Trophoblast cell (in vitro differentiated cells and primary cell): ENCODE measurements around the gene CDR2L.
"Not testable (repeated sequence)": the region's sequence is repeated elsewhere in the genome, so short reads cannot be mapped to it uniquely, and the experiment has no call there.

Experiments used
- DNase-seq, 2 donors: peaks; one replicate each; pipeline ENCODE4 v3.0.0-alpha.2; 2016
- H2AFZ ChIP-seq: 2 replicates; pipeline ENCODE4 v1.6.1; 2013; ENCODE audit warnings: low read length, moderate library complexity, mild to moderate bottlenecking; ENCODE audit not compliant: insufficient read depth, poor library complexity
- H2AK5ac ChIP-seq: 2 replicates; pipeline ENCODE4 v1.6.1; 2013; ENCODE audit warnings: mild to moderate bottlenecking, low read length
- H2BK120ac ChIP-seq: 2 replicates; pipeline ENCODE4 v1.6.1; 2013; ENCODE audit warnings: low read length, mild to moderate bottlenecking, moderate library complexity; ENCODE audit not compliant: insufficient read depth, poor library complexity
- H2BK12ac ChIP-seq: 2 replicates; pipeline ENCODE4 v1.6.1; 2013; ENCODE audit warnings: mild to moderate bottlenecking, low read length, moderate library complexity
- H2BK5ac ChIP-seq: 2 replicates; pipeline ENCODE4 v1.6.1; 2013; ENCODE audit warnings: low read length, low read depth, moderate library complexity, mild to moderate bottlenecking; ENCODE audit not compliant: poor library complexity
- H3K14ac ChIP-seq: 2 replicates; pipeline ENCODE4 v1.6.1; 2013; ENCODE audit warnings: mild to moderate bottlenecking, low read length
- H3K18ac ChIP-seq: 2 replicates; pipeline ENCODE4 v1.6.1; 2013; ENCODE audit warnings: mild to moderate bottlenecking, low read length
- H3K23ac ChIP-seq: 2 replicates; pipeline ENCODE4 v1.6.1; 2013; ENCODE audit warnings: low read length
- H3K27ac ChIP-seq: 2 replicates; pipeline ENCODE4 v1.5.1; 2013; ENCODE audit warnings: low read depth, mild to moderate bottlenecking, inconsistent platforms, low read length, moderate library complexity
- H3K27me3 ChIP-seq: 2 replicates; pipeline ENCODE4 v1.6.1; 2013; ENCODE audit warnings: inconsistent platforms, mild to moderate bottlenecking, low read length, moderate library complexity; ENCODE audit not compliant: insufficient read depth
- H3K36me3 ChIP-seq, 2 experiments: 1 replicate in 1 of 2; 2 replicates in 1 of 2; pipeline ENCODE4 v1.6.1; 2013; ENCODE audit warnings: low read length in 2 of 2, mild to moderate bottlenecking in 2 of 2, moderate library complexity in 1 of 2; ENCODE audit not compliant: insufficient read depth in 2 of 2, control insufficient read depth in 1 of 2
- H3K4ac ChIP-seq: 2 replicates; pipeline ENCODE4 v1.6.1; 2013; ENCODE audit warnings: low read depth, mild to moderate bottlenecking, low read length, moderate library complexity
- H3K4me1 ChIP-seq, 2 experiments: 1 replicate in 1 of 2; 2 replicates in 1 of 2; pipeline ENCODE4 v1.6.1; 2013; ENCODE audit warnings: low read length in 2 of 2, mild to moderate bottlenecking in 2 of 2, moderate library complexity in 1 of 2; ENCODE audit not compliant: insufficient read depth in 2 of 2, control insufficient read depth in 1 of 2
- H3K4me2 ChIP-seq: 2 replicates; pipeline ENCODE4 v1.6.1; 2013; ENCODE audit warnings: inconsistent platforms, mild to moderate bottlenecking, low read length, moderate library complexity
- H3K4me3 ChIP-seq: 2 replicates; pipeline ENCODE4 v1.5.1; 2013; ENCODE audit warnings: mild to moderate bottlenecking, low read depth, low read length, inconsistent platforms
- H3K79me1 ChIP-seq: one replicate; pipeline ENCODE4 v1.6.1; 2013; ENCODE audit warnings: low read length
- H3K79me2 ChIP-seq: 2 replicates; pipeline ENCODE4 v1.6.1; 2013; ENCODE audit warnings: low read length, mild to moderate bottlenecking; ENCODE audit not compliant: control insufficient read depth, insufficient read depth, poor library complexity
- H3K9ac ChIP-seq: 2 replicates; pipeline ENCODE4 v1.6.1; 2013; ENCODE audit warnings: mild to moderate bottlenecking, low read length
- H3K9me3 ChIP-seq: 2 replicates; pipeline ENCODE4 v1.6.1; 2013; ENCODE audit warnings: low read depth, mild to moderate bottlenecking, control low read depth, inconsistent platforms, low read length; ENCODE audit not compliant: insufficient read depth
- H4K12ac ChIP-seq: 2 replicates; pipeline ENCODE4 v1.6.1; 2013; ENCODE audit warnings: low read depth, mild to moderate bottlenecking, low read length, moderate library complexity
- H4K8ac ChIP-seq: 2 replicates; pipeline ENCODE4 v1.6.1; 2013; ENCODE audit warnings: low read depth, mild to moderate bottlenecking, low read length, moderate library complexity
- H4K91ac ChIP-seq: one replicate; pipeline ENCODE4 v1.6.1; 2013; ENCODE audit warnings: low read depth, mild to moderate bottlenecking, low read length, moderate library complexity
- WGBS: extraction: QIAGEN DNeasy Blood & Tissue Kit; methylation state at CpG from one replicate; pipeline ENCODE4 v1.1.7; 2013; ENCODE audit warnings: missing lambda C conversion rate; ENCODE audit not compliant: insufficient read length, insufficient coverage; ENCODE audit errors: extremely low coverage; 5-methylcytosine and 5-hydroxymethylcytosine counted together

CDR2L gene

DNA sequence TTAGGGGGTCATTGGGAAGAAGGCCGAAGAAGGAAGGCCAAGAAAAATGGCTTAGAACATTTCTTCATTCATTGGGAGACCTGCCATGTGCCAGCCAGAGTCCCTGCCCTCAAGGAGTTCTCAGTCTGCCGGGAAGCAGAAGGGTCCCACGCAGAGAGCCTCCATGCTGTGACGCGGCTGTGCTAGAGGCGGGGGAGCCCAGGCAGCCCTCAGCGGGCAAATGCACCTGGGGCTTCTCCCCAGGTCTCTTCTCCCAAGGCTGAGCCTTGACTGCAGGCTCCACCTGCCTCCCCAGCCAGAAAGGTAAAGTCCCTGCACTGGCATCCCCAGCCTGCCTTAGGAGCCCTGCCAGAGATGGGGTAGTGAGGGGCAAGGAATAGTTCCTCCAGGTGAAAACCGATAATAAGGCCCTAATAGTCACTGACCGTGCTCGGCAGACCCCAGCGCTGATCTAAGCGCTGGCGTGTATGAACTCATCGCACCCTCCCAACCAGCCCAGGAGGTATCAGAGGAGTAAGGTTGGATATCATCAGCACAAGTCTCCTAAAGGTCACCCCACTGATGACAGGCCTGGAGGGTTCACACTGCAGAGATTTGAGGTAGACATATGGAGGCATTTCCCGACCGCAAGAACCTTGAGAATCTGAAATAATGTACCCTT, 6.0 kb upstream of the CDR2L start:
- Histone ChIP-seq H3K9ac (no peak overlapping the region), H3K18ac (peak overlapping the region; percentile 30), H2AK5ac (peak overlapping the region; percentile 12), H4K12ac (no peak overlapping the region), H3K4me1 (peaks cover 7 to 14% of the 10 kb centered on the region in 2 experiments), H3K4me3 (peak overlapping the region; percentile 77), H3K9me3 (no peaks in the 10 kb centered on the region), H4K8ac (peak overlapping the region; percentile 75), H3K36me3 (no peaks in the 10 kb centered on the region), H3K23ac (no peak overlapping the region), H3K4me2 (peak overlapping the region; percentile 95), H2BK12ac (peak overlapping the region; percentile 6), H3K4ac (no peak overlapping the region), H2AFZ (peak overlapping the region; percentile 27), H4K91ac (peak overlapping the region; percentile 49), H3K27ac (peak overlapping the region; percentile 72), H2BK5ac (no peak overlapping the region), H3K14ac (peak overlapping the region; percentile 34), H3K27me3 (no peaks in the 10 kb centered on the region), H2BK120ac (no peak overlapping the region), H3K79me1 (peaks cover 9% of the 10 kb centered on the region), H3K79me2 (peaks cover 5% of the 10 kb centered on the region)
- no peak for DNase-seq
- no CpG with 5 or more reads among the region's 16 CpGs for WGBS

DNA sequence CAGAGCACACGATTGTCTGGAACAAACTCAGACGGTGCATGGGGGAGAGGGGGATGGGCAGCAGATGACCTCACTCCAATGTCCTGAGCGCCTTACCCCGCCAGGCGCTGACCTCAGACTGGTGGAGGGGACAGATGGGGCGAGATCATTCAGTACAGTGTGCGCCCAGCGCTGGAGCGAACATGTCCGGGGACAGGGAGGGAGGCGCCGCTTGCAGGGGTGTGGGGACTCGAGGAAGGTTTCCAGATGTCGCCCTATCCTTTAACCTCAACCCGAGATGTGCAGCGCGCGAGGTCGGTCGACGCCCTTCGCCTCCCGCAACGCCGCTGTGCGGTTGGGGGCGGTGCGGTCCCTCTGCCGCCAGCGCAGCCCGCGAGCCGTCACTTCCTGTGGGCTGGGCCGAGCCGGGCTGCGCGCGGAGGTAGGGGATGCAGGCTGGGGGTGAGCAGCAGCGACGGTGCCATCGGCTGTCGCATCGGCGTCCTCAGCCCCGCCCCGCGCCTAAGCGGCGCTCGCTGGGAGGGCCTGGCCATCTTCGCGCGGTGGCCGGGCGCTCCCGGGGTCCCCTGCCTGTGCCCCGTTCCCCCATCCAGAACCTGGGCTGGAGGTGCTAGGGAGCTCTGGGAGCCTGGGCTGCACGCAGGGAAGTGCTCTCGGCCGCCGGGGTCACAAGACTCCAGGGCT, 5.3 kb upstream of the CDR2L start:
- H3K14ac ChIP-seq = peak overlapping the region; percentile 84
- H2BK120ac ChIP-seq = peak overlapping the region; percentile 72
- peak overlapping the region; percentile 5 for H2BK5ac ChIP-seq
- H3K4ac ChIP-seq = peak overlapping the region; percentile 8
- DNase-seq = peak; percentile 87
- H3K79me2 ChIP-seq = peaks cover 5% of the 10 kb centered on the region
- H2AFZ ChIP-seq = peak overlapping the region; percentile 74
- H3K4me1 ChIP-seq = peaks cover 7 to 14% of the 10 kb centered on the region in 2 experiments
- H4K91ac ChIP-seq = peak overlapping the region; percentile 49
- peak overlapping the region; percentile 6 for H2BK12ac ChIP-seq
- no CpG with 5 or more reads among the region's 61 CpGs for WGBS
- peaks cover 9% of the 10 kb centered on the region for H3K79me1 ChIP-seq
- peak overlapping the region; percentile 77 for H3K4me3 ChIP-seq
- H3K23ac ChIP-seq = no peak overlapping the region
- peak overlapping the region; percentile 84 for H4K12ac ChIP-seq
- no peaks in the 10 kb centered on the region for H3K36me3 ChIP-seq
- no peaks in the 10 kb centered on the region for H3K27me3 ChIP-seq
- H3K18ac ChIP-seq = peak overlapping the region; percentile 64
- peak overlapping the region; percentile 75 for H4K8ac ChIP-seq
- no peaks in the 10 kb centered on the region for H3K9me3 ChIP-seq
- peak overlapping the region; percentile 72 for H3K27ac ChIP-seq
- H2AK5ac ChIP-seq = no peak overlapping the region
- peak overlapping the region; percentile 83 for H3K9ac ChIP-seq
- H3K4me2 ChIP-seq = peak overlapping the region; percentile 95

DNA sequence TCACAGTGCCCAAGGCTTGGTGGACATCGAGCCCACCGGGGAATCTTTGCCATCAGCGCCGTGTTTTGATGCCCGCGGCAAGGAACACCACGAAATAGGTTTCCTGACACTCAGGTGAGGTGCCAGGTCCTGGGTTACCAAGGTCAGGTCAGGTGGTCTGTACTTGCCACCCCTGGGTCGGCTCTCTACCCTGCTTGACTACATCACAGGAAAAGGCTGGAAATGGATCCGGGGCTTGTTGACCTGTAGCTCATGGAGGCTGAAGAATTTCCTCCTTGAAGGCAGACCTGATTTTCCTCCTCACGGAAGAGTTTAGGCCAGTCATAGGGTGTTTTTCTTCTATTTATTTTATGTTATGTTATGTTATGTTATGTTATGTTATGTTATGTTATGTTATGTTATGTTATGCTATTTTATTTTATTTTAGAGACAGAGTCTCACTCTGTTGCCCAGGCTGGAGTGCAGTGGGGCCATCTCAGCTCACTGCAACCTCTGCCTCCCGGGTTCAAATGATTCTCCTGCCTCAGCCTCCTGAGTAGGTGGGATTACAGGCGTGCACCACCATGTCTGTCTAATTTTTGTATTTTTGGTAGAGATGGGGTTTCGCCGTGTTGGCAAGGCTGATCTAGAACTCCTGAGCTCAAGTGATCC, 4.6 kb upstream of the CDR2L start:
- peak overlapping the region; percentile 72 for H2BK120ac ChIP-seq
- peak overlapping the region; percentile 74 for H2AFZ ChIP-seq
- peak overlapping the region; percentile 77 for H3K4me3 ChIP-seq
- H3K4ac ChIP-seq = peak overlapping the region; percentile 5
- not testable (repeated sequence) for H3K27me3 ChIP-seq, H3K9me3 ChIP-seq, H3K36me3 ChIP-seq, H2AK5ac ChIP-seq, H2BK12ac ChIP-seq, H3K79me2 ChIP-seq
- peak overlapping the region; percentile 62 for H3K27ac ChIP-seq
- peak overlapping the region; percentile 83 for H3K9ac ChIP-seq
- peak overlapping the region; percentile 95 for H3K4me2 ChIP-seq
- peak overlapping the region; percentile 49 for H4K91ac ChIP-seq
- H4K12ac ChIP-seq = peak overlapping the region; percentile 84
- peak overlapping the region; percentile 5 for H2BK5ac ChIP-seq
- DNase-seq = peak in 1 of 2 donors; percentile 54
- WGBS = no CpG with 5 or more reads among the region's 14 CpGs
- H3K18ac ChIP-seq = peak overlapping the region; percentile 64
- peak overlapping the region; percentile 29 for H3K23ac ChIP-seq
- peaks cover 11% of the 10 kb centered on the region for H3K79me1 ChIP-seq
- H4K8ac ChIP-seq = peak overlapping the region; percentile 75
- H3K4me1 ChIP-seq = peaks cover 7 to 14% of the 10 kb centered on the region in 2 experiments
- H3K14ac ChIP-seq = peak overlapping the region; percentile 84

DNA sequence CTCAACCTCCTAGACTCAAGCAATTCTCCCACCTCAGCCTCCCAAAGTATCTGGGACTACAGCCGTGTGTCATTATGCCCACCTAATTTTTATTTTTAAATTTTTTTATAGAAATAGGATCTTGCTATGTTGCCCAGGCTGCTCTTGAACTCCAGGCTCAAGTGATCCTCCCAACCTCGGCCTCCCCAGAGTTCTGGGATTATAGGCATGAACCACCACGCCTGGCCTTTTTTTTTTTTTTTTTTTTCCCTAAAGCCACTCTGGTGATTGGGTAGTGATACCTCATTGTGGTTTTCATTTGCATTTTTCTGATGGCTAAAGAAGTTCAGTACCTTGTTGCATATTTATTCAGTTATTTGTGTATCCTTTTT, 1.2 kb upstream of the CDR2L start:
- Histone ChIP-seq H3K27me3 (no peaks in the 10 kb centered on the region), H3K4me1 (peaks cover 14 to 21% of the 10 kb centered on the region in 2 experiments), H3K79me1 (peaks cover 19% of the 10 kb centered on the region), H3K4me2 (no peak overlapping the region), H3K36me3 (no peaks in the 10 kb centered on the region), H2BK12ac (no peak overlapping the region), H3K14ac (no peak overlapping the region), H3K9me3 (no peaks in the 10 kb centered on the region), H3K9ac (no peak overlapping the region), H2AFZ (no peak overlapping the region), H4K12ac (no peak overlapping the region), H3K18ac (no peak overlapping the region), H2BK120ac (no peak overlapping the region), H3K23ac (no peak overlapping the region), H2BK5ac (no peak overlapping the region), H4K8ac (no peak overlapping the region), H4K91ac (no peak overlapping the region), H3K27ac (no peak overlapping the region), H3K4me3 (no peak overlapping the region), H3K79me2 (peaks cover 11% of the 10 kb centered on the region), H3K4ac (no peak overlapping the region), H2AK5ac (no peak overlapping the region)
- no peak for DNase-seq
- no CpG with 5 or more reads among the region's 3 CpGs for WGBS
